NCI-H2081 treated with DMSO at 0.1 percent for 48 hours (cell line): ENCODE data around the gene TMBIM1.

ENCODE experiments used
- DNase-seq: peaks from one replicate; lab custom pipeline; 2025; lab: John Stamatoyannopoulos, UW

Gene TMBIM1, protein sequence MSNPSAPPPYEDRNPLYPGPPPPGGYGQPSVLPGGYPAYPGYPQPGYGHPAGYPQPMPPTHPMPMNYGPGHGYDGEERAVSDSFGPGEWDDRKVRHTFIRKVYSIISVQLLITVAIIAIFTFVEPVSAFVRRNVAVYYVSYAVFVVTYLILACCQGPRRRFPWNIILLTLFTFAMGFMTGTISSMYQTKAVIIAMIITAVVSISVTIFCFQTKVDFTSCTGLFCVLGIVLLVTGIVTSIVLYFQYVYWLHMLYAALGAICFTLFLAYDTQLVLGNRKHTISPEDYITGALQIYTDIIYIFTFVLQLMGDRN

DNA sequence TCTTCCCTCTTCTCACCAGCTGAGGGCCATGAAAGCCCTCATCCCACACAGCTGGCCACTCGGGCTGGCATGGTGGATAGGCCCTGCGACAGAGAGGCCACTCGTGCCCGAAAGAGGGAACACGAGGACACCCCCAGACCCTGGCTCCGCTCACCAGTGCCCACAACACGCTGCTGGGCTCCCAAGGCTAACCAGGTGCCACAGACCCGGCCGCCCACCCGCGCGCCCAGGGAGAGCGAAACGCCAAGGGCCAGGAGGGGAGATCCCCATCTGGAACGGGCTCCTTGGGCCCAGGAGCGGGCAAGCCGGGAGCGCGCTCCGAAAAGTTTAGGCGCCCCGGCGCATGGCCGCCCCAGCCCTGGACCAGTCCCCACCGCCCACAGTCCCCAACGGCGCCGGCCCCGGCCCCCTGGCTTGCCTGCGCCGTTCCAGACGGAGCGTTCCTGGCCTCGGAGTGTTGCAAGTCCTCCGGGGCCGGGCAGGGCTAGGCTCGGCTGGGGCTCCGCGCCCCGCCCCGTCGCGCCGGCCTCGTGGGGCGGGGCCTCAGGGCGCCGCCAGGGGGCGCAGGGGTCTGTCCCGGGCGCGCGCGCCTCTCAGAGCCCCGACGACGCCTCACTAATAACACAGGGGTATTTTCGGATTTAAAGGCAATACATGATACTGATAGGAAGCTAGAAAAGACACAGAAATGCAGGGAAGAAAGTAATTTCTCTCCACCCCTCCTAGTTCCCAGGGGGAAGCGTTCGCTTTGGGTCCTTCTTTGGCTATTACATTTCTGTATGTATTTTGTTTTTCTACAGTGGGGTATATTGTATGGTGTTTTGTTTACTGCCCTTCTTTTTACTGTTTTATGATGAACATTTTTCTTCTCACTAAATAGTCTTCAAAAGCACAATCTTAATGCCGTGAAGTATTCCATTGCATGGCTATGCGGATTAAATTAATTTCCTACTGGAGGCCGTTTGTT, at the start of gene TMBIM1:
Gene TMBIM1, minus strand, starts transcription at position 456 of the 967 bp plus-strand sequence. CDS start 10,362 bp downstream, outside the sequence.
- DNase-seq = no peak

DNA sequence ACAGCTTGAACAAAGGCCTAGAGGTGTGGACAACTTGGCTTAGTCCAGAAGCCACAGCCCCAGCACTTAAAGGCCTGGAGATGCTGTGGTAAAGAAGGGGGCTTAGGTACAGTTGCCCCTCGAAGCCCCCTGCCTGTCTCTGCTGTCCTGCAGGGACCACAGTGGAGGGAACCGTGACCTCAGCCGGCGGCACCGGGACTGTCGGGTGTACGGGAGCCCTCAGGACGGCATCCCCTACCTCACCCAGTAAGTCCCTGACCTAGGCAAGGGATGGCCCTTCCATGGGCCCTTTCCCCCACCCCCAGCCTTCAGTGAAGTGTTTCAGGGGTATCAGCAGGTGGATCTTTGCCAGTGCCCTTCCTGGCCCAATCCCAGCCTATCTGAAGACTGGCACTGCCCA, 49.1 kb upstream of the TMBIM1 start:
- no peak for DNase-seq

DNA sequence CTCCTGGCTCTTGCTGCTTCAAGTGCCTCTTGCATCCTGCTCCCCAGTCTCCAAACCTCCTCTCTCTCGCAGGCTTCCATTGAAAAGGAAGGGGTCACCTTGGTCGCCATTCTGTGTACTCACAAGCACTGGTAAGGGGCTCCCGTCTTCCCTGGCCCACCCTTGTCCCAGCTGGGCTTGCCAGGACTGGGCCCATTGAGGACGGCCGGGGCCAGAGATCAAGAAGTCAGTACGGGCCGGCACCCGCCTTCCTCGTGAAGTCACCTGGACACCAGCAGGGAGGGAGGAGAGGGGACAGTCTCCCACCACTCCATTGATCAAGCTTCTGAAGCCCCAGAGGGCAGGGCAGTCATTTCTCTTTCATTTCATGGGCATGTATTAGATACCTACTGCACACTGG, 48.4 kb upstream of the TMBIM1 start:
- DNase-seq = no peak

DNA sequence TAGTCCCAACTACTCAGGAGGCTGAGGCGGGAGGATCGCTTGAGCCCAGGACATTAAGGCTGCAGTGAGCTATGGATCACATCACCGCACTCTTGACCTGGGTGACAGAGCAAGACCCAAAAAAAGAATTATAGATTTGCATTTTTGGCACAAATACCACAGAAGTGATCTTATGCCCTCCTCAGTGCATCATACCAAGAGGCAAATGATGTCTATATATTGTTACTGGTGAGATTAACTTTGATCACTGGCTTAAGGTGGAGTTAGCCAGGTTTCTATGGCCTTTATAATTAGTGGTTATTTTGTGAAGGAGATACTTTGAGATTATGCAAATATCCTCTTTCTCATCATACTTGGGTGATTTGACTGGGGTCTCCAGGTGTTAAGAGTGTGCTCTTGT, 42.2 kb upstream of the TMBIM1 start:
- no peak for DNase-seq

DNA sequence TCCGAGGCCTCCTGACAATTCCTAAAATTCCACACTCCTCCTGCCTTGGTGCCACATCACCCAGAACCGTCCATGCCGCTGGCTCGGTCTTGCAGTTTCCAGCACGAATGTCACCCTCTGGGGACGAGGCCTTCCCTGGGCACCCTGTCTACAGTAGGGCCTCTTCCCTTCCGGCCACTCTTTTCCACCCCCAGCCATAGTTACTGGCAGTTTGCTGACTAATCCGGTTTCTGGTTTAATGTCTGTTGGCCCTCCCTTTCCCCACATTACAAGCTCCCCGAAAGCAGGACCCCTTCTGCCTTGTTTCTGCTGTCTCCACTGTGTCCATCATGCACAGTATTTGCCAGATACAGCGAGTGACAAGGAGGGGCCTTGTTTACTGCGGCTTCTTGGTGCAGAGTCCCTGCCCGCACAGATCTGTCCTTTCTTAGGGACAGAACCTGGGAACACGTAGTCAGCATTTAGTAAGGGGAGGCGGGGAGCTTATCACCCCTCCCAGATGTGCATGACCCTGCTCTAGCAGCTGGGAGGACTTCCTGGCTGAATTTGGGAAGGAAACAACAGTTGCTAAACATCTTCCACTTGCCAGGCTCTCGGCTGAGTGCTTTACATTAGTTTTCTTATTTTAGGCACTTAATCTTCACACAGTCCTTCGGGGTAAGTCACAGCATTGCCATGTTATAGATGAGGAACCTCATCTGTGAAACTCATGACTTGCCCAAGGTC, 40.8 kb upstream of the TMBIM1 start:
- no peak for DNase-seq

DNA sequence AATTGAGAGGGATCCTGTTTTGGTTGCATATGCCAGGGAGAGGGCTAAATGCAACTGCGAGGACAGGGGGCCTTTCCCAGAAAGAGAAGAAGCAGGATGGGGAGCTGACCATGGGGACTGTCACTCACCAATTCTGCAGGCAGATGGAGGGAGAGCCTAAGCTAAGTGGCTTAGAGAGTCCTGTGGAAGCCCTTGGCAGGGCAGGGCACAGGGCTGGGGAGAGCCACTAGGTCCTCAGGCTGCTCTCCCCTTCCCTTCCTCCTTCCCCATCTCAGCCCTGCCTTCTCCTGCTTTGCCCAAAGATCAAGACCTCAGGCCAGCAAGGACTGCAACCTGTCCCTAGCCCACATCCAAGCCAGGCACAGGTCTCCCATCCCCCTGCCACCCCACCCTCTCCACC, 40.0 kb upstream of the TMBIM1 start:
- DNase-seq = no peak

DNA sequence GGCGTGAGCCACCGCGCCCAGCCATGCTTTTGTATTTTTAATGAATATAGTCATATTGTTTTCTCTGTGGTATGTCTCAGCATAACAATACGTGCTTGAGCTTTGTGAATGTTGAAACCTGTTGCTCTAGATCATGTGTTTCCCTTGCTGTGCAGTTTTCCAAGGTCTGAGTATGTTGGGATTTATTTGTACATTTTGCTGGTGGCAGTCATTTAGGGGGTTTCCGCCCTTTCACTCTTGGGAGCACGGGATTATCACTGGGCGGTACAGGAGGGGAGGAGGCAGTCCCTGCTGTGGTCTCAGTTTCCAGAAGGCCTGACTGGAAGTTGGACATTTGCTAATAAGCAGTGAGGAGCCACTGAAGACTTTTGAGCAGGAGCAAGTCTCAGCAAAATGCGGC, 39.4 kb upstream of the TMBIM1 start:
- no peak for DNase-seq

DNA sequence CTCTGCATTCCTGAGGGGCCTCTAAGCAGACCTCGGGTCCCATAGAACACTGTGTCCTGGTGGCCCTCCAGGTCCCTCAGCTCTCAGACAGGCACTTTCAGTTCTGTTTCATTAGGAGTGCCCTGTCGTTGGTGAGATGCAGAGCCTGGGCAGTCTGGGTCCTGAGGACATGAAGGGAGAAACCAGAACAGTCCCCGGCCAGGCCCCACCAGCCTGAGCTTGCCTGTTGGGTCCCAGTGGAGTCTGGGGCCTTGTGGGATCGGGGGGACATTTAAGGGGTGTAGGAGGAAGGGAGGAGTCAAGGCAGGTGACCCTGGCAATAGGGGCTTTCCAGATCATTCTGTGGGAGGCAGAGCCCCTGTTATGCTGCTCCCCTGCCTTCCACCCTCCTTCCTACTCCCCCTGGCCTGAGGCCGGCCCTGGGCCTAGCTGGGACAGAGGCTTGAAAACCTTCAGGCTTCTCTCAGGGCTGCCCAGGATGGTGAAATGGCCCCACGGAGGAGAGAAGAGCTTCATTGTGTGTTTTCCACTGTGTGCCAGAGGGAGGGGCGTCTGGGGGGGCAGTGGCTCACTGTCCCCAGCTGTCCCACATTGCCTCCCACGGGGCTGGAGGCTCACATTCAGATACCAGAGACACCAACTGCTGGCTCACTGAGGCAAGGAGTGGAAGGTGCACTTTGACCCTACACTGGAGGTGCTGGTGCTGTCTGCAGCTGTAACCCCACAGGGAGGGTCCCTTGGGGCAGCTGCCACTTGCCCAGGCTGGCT, 37.7 kb upstream of the TMBIM1 start:
- no peak for DNase-seq

DNA sequence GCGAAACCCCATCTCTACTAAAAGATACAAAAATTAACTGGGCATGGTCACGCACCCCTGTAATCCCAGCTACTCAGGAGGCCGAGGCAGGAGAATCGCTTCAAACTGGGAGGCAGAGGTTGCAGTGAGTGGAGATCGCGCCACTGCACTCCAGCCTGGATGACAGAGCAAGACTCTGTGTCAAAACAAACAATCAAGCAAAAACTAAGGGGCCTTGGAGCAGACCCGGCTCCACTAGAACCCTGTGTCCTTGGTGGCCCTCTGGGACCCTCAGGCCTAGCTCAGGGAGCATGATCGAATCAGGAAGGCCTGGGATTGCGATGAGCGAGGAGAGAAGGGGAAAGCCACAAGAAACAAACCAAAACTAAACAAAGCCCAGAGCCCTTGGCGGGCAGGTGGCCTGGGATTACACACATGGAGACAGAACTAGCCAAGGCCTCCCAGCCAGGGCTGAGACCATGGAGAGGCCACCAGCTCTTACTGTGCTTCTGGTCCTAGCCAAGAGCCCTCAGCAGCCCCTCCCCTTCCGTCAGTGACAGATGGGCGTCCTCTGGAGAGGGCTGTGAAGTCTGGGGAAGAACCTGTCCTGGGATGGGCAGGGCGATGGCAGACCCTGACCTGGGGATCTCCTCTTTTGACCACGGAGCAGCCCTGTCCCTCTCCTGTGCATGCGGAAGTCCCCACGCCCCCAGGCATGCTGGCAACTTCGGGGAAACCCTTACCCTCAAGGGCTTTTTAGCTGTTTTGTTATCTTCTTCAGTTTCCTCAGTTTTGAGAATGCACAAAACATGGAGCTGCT, 36.9 kb upstream of the TMBIM1 start:
- no peak for DNase-seq

DNA sequence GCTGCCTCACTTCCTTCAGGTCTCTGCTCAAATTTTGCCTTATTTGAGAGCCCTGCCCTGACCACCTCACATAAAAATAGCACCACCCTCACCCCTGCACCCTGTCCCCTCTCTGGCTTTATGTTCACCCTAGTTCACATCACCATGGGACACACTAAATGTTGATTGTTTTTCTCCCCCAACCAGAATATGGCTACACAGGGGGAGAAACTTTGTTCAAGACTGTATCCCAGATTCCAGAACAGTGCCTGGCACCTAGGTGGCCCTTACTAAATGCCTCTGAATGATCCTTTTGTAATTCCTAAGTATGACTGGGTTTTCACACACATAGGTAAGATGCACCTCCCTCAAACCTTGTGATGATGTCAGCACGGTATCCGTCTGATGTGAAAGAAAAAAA, 36.0 kb upstream of the TMBIM1 start:
- no peak for DNase-seq

DNA sequence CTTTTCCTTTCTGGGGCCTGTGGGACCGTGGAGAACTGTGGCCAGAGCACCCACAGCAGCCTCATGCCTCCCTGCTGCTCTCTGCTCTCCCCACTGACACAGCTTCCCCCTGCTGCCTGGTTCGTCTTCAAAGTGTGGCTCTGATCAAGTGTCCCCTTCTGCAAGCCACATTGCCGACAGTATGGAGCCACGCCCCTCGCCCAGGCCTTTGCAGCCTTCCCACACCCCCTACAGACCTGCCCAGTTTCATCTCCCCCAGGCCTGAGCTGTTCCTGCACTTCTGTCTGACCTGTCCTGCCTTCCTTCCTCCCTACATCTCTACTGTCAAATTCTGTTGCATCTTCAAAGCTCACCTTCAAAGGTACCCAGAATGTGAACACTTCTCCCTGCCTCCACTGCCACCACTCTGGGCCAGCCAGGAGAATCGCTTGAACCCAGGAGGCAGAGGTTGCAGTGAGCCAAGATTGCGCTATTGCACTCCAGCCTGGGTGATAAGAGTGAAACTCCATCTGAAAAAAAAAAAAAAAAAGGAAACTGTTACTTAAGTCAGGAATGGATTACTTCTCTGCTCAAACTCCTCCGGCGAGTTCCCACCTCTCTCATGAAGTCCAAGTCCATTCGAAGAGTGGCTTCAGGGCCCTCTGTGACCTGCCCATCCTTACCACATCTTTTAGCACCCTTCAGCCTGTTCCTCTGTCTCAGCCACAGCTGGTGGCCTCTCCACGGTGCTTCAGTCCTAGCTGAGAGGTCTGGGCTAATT, 35.3 kb upstream of the TMBIM1 start:
- DNase-seq = no peak

DNA sequence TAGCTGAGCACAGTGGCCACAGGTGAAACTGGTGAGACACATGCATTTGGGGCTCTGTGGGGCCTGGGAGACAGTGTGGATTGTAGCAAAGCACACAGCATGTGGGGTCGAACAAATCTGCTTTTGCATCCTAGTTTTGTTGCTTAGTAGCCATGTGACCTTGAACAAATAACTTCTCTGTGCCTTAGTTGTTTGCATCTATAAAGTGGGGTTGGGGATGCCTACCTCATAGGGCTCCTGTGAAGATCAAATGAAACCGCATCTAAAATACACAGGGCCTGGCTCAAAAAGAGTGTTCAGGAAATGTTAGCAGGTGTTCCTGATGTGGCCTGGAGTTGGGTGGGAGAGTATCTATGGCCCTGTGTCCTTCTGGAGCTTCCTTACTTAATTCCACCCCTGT, 34.0 kb upstream of the TMBIM1 start:
- no peak for DNase-seq

DNA sequence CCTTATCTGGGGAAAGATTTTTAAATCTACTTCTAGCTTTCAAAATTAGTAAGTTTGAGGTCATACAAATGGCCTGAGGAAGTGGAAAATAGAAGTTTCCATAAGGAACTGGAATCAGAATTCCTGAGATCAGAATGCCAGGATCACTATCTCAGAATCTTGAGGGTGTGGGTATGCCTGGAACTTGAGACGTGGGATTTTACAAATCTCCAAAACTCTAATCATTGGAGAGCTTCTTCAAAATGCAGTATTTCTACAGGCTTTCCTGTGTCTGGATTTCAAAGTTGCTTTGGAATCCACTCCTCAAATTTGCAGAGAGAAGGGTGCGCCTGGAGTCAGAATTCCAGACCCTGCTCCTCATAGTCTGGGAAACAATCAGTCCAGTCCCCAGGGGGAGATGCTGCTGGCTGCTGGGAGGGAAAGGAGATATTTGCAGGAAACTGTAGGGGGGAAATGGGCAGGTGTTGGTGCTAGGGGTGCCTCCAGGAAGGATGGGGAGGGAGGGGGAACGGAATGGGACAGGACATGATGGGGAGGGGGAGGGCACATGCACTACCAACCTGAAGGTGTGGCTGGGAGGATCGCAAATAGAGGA, 33.4 kb upstream of the TMBIM1 start:
- DNase-seq = no peak

DNA sequence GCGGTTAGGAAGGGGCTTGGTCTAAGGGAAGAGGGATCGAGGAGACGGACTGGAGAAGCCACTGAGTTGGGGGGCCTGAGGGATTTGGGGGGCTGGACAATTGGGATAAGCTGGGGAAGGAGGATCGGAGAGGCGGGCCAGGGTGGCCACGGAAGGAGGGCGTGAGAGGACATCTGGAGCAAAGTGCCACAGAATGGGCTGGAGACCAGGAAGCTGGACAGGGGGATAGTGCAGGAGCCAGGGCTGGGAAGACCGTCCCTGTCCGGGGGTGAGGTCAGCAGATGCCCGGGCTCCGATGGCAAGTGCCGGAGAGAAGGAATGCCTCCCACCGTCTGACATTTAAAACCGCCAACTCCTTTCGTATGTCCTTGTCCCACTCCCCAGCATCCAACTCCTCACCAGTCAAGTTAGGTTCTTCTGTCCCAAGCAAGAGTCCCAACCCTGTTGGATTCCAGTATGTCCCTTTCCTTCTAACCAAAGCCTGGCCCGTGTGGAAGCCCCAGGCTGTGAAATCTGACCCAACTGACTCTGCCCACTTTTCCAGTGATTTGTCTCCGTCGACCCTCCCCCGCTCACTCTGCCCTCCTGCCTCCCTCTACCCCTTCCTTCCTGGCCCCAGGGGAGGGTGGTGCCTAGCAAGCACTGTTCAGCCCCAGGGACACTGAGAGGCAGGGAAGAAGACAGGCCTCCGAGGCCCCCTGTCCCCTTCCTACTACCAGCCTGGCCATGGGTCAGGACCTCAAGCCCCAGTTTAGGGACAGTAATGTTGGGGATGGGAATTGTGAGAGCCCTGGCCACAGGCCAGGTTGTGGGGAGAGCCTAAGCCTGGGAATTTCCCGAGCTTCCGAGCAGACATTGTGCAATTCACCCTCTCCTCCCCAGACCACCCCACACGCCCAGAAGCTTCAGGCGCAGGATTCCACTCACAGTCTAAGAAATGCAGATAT, 31.5 kb upstream of the TMBIM1 start:
- DNase-seq = no peak

DNA sequence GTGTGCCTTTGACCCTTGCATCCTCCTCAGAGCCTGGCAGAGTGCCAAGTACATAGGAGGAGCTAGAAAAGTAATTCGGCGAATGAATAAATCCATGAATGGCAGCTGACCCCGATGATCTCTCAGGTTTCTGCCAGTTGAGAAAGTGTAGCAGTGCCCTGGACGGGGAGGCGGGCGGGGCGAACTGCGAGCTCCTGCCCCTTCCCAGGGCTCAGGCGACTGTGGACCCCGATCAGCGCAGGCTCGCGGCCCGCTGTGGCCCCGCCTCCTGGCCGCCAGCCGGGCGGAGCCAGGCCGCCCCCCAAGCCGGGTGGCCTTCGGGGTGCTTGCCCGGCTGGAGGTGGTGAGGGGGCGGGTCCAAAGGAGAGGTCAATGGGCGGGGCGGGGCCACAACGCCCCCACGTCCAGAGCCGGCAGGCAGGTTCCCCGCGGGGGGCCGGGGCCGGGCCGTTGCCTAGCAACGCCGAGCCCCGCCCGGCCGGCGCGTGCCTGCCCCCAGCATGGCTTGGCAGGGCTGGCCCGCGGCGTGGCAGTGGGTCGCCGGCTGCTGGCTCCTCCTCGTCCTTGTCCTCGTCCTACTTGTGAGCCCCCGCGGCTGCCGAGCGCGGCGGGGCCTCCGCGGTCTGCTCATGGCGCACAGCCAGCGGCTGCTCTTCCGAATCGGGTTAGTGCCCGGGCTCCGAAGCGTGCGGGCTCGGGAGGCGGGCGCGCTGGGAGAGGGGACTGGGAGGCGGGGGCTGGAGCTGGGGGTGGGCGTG, 30.6 kb upstream of the TMBIM1 start:
- DNase-seq = no peak

DNA sequence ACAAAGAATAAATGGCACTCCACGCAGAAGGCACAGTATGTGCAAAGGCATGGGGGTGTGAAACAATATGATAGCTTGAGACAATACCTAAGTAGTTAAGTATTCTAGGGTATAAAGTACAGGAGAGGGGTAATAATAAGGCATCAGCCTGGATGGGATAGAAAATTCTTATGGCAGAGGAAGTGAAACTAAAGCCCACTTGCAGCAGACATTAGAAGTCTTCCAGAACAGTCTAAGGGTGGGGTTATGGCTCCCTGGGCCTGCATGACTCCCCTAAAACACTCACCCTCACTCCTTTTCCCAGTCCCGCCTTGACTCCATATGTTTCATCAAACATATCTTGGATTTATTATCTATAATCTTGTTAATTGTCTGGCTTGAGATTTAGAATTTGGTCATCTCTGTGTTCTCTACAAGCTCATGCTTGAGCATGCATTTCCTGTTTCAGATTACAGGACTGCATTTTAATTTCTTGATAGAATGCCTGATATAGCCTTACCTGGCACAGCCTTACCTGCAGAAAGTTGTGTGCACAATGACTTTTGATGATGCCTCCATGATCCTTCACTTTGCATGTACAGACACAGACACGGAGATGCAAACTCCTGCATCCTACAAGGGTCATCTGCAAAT, 28.5 kb upstream of the TMBIM1 start:
- DNase-seq = no peak

DNA sequence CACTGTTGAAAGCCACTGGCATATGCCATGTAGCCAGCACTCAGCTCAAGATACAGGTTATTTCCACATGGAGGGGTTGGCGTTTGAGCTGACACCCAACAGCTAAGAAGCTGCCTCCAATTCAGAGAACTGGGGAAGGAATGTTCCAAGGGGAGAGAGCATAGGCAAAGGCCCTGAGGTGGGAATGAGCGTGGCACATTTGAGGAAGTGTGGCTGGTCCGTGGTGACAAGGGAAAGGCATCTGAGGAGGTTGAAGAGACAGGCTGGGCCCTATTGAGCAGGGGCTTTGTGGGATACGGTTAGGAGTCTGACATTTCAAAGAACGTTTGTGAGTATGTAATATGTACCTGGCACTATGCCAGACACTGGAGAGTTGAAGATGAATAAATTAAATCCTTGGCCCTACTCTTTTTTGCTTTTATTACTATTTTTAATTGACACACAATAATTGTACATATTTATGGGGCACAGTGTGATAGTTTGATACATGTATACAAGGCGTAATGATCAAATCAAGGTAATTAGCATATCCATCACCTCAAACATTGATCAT, 27.6 kb upstream of the TMBIM1 start:
- no peak for DNase-seq
